ENCODE measurements around the gene OR8G1. TPM values are rescaled to one million over a fixed set of nuclear protein-coding genes. Genes with fewer than 3 reads are reported as not detected.

OR8G1 gene
- total RNA-seq, 4 donors from 2014 or later = not detected

GRCh38 chr11:124207102-124207792 lies 33.6 kb upstream of the OR8G1 start:
- TF ChIP-seq POLR2A (IDR thresholded peaks at IDR 0.05) (no peak), CTCF (IDR thresholded peaks at IDR 0.05) (no peak), EP300 (IDR thresholded peaks at IDR 0.05) (no peak)
- DNase-seq (ENCODE audit: low spot score in 2 of 2) = no peak
- Histone ChIP-seq H3K4me1 (no peaks in the 10 kb centered on the region), H3K9me3 (no peaks in the 10 kb centered on the region), H3K4me3 (no peak overlapping the region), H3K36me3 (no peaks in the 10 kb centered on the region), H3K27me3 (no peaks in the 10 kb centered on the region), H3K27ac (no peak overlapping the region)
- WGBS, 2 donors = 81 to 83% methylated on average over 6 of the region's 6 CpGs

GRCh38 chr11:124209824-124210357 lies 31.0 kb upstream of the OR8G1 start:
- H3K4me1 ChIP-seq = no peaks in the 10 kb centered on the region
- TF ChIP-seq POLR2A (IDR thresholded peaks at IDR 0.05) (no peak), EP300 (IDR thresholded peaks at IDR 0.05) (no peak), CTCF (IDR thresholded peaks at IDR 0.05) (no peak)
- DNase-seq (ENCODE audit: low spot score in 2 of 2) = no peak
- 94 to 97% methylated on average over 3 to 6 of the region's 6 CpGs for WGBS, 2 donors
- no peaks in the 10 kb centered on the region for H3K36me3 ChIP-seq
- H3K4me3 ChIP-seq = no peak overlapping the region
- H3K27me3 ChIP-seq = no peaks in the 10 kb centered on the region
- H3K9me3 ChIP-seq = no peaks in the 10 kb centered on the region
- H3K27ac ChIP-seq = no peak overlapping the region

GRCh38 chr11:124210421-124210820 lies 30.5 kb upstream of the OR8G1 start:
- TF ChIP-seq EP300 (IDR thresholded peaks at IDR 0.05) (no peak), CTCF (IDR thresholded peaks at IDR 0.05) (no peak), POLR2A (IDR thresholded peaks at IDR 0.05) (no peak)
- 73 to 88% methylated on average over 3 to 5 of the region's 5 CpGs for WGBS, 2 donors
- DNase-seq (ENCODE audit: low spot score in 2 of 2) = no peak
- Histone ChIP-seq H3K4me3 (no peak overlapping the region), H3K27ac (no peak overlapping the region), H3K27me3 (no peaks in the 10 kb centered on the region), H3K36me3 (no peaks in the 10 kb centered on the region), H3K4me1 (no peaks in the 10 kb centered on the region), H3K9me3 (no peaks in the 10 kb centered on the region)

- no peak for DNase-seq (ENCODE audit: low spot score in 2 of 2)
- TF ChIP-seq CTCF (IDR thresholded peaks at IDR 0.05) (no peak), POLR2A (IDR thresholded peaks at IDR 0.05) (no peak), EP300 (IDR thresholded peaks at IDR 0.05) (no peak)
- H3K27ac ChIP-seq = no peak overlapping the region
- no peaks in the 10 kb centered on the region for H3K4me1 ChIP-seq
- H3K27me3 ChIP-seq = no peaks in the 10 kb centered on the region
- H3K9me3 ChIP-seq = no peaks in the 10 kb centered on the region
- no peaks in the 10 kb centered on the region for H3K36me3 ChIP-seq
- H3K4me3 ChIP-seq = no peak overlapping the region
These were observed 29.6 kb upstream of the OR8G1 start for GRCh38 chr11:124211321-124211720.

- Histone ChIP-seq H3K27ac (no peak overlapping the region), H3K4me1 (no peaks in the 10 kb centered on the region), H3K27me3 (no peaks in the 10 kb centered on the region), H3K9me3 (no peaks in the 10 kb centered on the region), H3K36me3 (no peaks in the 10 kb centered on the region), H3K4me3 (no peak overlapping the region)
- 73 to 78% methylated on average over 3 of the region's 3 CpGs for WGBS, 2 donors
- TF ChIP-seq EP300 (IDR thresholded peaks at IDR 0.05) (no peak), POLR2A (IDR thresholded peaks at IDR 0.05) (no peak), CTCF (IDR thresholded peaks at IDR 0.05) (no peak)
- DNase-seq (ENCODE audit: low spot score in 2 of 2) = no peak
These were observed 26.9 kb upstream of the OR8G1 start for GRCh38 chr11:124214027-124214426.
